Epithelial cell of esophagus (primary cell): ENCODE measurements around the gene DEGS1.

ENCODE experiments used
- DNase-seq: peaks from one replicate; pipeline ENCODE4 v3.0.0; 2010; ENCODE audit warnings: low read depth
- H3K4me3 ChIP-seq: 2 replicates; pipeline ENCODE4 v1.5.1; 2011; ENCODE audit warnings: mild to moderate bottlenecking, low read length, control low read depth
- CTCF ChIP-seq: IDR thresholded peaks from 2 replicates; pipeline ENCODE4 v1.5.1; 2011; ENCODE audit warnings: low read depth, mild to moderate bottlenecking, low read length, control low read depth, inconsistent platforms; ENCODE audit not compliant: insufficient read depth; ENCODE audit errors: missing control alignments

The DEGS1 gene

DNA sequence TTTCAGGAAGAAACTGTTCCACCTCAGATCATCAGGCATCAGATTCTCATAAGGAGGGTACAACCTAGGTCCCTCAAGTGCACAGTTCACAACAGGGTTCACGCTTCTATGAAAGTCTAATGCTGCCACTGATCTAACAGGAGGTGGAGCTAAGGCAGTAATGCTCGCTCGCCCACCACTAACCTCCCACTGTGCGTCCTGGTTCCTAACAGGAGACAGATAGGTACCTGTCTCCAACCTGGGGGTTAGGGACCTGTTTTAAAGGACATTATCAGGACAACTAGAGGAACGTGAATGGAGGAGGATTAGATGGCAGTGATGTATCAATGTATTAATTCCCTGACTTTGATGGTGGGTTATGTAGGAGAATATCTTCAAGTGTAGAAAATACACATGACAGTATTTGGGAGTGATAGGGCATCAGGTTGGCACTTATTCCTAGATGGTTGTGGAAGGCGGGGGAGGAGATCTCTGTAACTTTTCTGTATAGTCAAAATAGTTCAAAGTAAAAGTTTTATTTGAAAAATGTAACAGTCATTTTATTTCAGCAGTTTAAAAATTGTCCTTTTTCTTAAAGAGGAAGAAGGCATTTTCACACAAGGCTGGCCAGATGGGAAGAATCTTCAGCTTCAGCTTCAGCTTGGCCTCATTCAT is 43.9 kb downstream of the DEGS1 start:
- TF ChIP-seq CTCF, result no peak
- no peak for DNase-seq
- no peak overlapping the region for H3K4me3 ChIP-seq

- H3K4me3 ChIP-seq, result no peak overlapping the region
- no peak for TF ChIP-seq CTCF
- DNase-seq, result no peak
Measured at GRCh38 chr1:224234017-224234416, 51.0 kb downstream of the DEGS1 start.

- H3K4me3 ChIP-seq, result no peak overlapping the region
- TF ChIP-seq CTCF, result no peak
- no peak for DNase-seq
Measured at GRCh38 chr1:224235813-224236493, 52.9 kb downstream of the DEGS1 start.

DNA sequence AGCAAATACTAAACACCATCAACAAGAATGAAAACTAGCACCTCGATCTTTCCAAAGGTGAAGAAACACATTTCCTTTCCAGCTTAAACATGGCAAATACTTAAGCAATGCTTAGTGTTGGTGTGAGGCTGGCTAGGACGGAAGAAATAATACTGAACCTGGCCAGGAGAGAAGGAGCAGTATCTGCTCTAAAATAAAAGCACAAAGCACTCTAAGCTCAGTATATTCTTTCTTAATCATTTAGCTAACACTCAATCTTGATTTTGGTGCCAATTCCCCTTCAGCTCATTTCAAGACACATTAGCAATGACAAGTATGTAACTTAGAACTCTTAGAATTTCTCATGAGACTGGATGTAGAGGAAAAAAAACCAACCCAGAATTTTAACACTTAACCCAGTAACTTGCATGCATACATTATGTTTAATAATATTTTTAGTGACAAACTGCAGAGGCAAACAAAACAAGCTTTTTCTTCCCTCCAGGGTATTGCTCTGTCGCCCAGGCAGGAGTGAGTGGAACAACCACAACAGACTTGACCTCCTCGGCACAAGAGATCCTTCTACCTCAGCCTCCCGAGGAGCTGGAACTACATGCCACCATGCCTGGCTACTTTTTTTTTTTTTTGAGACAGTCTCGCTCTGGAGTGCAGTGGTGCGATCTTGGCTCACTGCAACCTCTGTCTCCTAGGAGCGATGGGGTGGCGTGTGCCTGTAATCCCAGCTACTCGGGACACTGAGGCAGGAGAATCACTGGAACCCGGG is 54.3 kb downstream of the DEGS1 start:
- DNase-seq, result no peak
- H3K4me3 ChIP-seq, result no peak overlapping the region
- TF ChIP-seq CTCF, result no peak

GRCh38 chr1:224238212-224238611 is 55.2 kb downstream of the DEGS1 start:
- TF ChIP-seq CTCF, result no peak
- DNase-seq, result no peak
- no peak overlapping the region for H3K4me3 ChIP-seq

- no peak for TF ChIP-seq CTCF
- no peak for DNase-seq
- H3K4me3 ChIP-seq, result no peak overlapping the region
Measured at GRCh38 chr1:224238756-224239155, 55.7 kb downstream of the DEGS1 start.
